Osteoblast (primary cell): Measurements from ENCODE around the gene RREB1. TPM values are rescaled to one million over a fixed set of nuclear protein-coding genes. Genes with fewer than 3 reads are reported as not detected.

Source experiments
- DNase-seq: peaks from one replicate; pipeline ENCODE4 v3.0.0; 2011; ENCODE audit warnings: low spot score, mixed read lengths; ENCODE audit not compliant: insufficient read length; ENCODE audit errors: missing footprints
- H2AFZ ChIP-seq: 2 replicates; pipeline ENCODE4 v1.6.0; 2011; ENCODE audit warnings: mild to moderate bottlenecking, low read length
- H3K27ac ChIP-seq: 2 replicates; pipeline ENCODE4 v1.5.1; 2011; ENCODE audit warnings: mild to moderate bottlenecking, low read depth, low read length, moderate library complexity
- H3K27me3 ChIP-seq: 2 replicates; pipeline ENCODE4 v1.6.0; 2012; ENCODE audit warnings: mild to moderate bottlenecking, control low read depth, inconsistent platforms, low read length, moderate library complexity; ENCODE audit not compliant: insufficient read depth
- H3K36me3 ChIP-seq: 2 replicates; pipeline ENCODE4 v1.5.1; 2011; ENCODE audit warnings: mild to moderate bottlenecking, low read length, control low read depth, moderate library complexity; ENCODE audit not compliant: insufficient read depth
- H3K4me1 ChIP-seq: 2 replicates; pipeline ENCODE4 v1.5.1; 2011; ENCODE audit warnings: mild to moderate bottlenecking, low read length, control low read depth, moderate library complexity; ENCODE audit not compliant: insufficient read depth
- H3K4me2 ChIP-seq: 2 replicates; pipeline ENCODE4 v1.6.0; 2011; ENCODE audit warnings: mild to moderate bottlenecking, low read length; ENCODE audit not compliant: insufficient read depth
- H3K4me3 ChIP-seq: fragments of 200-600 bp; sonication (generic); 3 replicates; pipeline ENCODE4 v1.5.1; 2012; ENCODE audit warnings: mild to moderate bottlenecking, low read length, inconsistent platforms; ENCODE audit not compliant: insufficient read depth
- H3K79me2 ChIP-seq: 2 replicates; pipeline ENCODE4 v1.6.0; 2012; ENCODE audit warnings: mild to moderate bottlenecking, low read length, control low read depth, inconsistent platforms; ENCODE audit not compliant: insufficient read depth
- H3K9me3 ChIP-seq: 2 replicates; pipeline ENCODE4 v1.5.1; 2011; ENCODE audit warnings: low read depth, low read length, control low read depth
- H4K20me1 ChIP-seq: 2 replicates; pipeline ENCODE4 v1.6.0; 2012; ENCODE audit warnings: mild to moderate bottlenecking, low read length, control low read depth; ENCODE audit not compliant: insufficient read depth
- total RNA-seq: library from RNA; depleted of rRNA; stranded (reverse); fragments of >200 nt; gene quantifications from 2 replicates; pipeline ENCODE4 v1.2.3, GENCODE V29; 2012
- TF ChIP-seq, protein P1 (sequence below): IDR thresholded peaks from 2 replicates; pipeline ENCODE4 v1.5.1; 2011; ENCODE audit warnings: mild to moderate bottlenecking, low read depth, low read length, moderate library complexity; ENCODE audit errors: extremely low read depth

Gene RREB1
- total RNA-seq, 1 donor = 29.3 TPM

- Histone ChIP-seq H3K27ac (no peak overlapping the region), H3K79me2 (peaks cover 27% of the 10 kb centered on the region)
These were observed 1.5 kb upstream of the RREB1 start for GRCh38 chr6:7106215-7106751.

DNA sequence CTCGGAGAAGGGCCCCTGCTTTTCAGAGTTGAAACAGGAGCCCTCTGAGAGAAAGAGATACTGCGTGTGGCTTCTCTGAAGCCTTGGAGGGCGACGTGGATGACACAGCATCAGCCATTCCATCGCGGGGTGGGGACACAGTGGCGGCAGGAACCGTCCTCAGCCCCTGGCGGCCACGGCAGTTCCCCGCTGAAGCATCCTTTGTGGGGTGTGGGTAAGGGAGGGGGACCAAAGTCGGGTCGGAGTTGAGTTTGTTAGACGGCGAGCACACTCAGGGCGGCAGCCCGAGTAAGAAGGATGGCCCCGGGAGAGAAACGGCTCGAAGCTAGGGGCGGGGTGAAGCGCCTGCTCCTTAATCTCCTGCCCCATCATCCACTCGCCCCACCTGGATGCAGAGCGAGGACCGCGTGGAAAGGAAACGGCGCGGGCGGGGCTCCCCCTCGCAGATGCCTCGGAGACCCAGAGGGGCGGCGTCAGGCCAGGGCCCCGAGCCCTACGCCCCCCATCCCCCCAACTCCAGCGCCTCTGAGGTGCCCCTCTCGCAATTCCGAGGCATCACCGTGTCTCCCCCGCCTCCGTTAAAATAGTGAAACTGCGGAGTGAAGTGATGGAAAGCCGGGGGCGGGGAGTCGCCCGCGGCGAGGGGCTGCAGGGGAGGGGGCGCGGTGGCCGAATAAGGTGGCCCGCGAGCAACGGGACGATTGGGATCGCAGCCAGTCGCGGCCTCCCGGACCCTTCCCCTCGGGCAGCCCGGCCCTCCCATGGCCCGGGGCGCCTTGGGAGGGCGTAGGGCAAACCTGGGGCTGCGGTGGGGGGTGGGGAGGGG, 796 bp upstream of the RREB1 start:
- Histone ChIP-seq H2AFZ (peak overlapping the region; percentile 88), H4K20me1 (peaks cover 24% of the 10 kb centered on the region), H3K79me2 (peaks cover 33% of the 10 kb centered on the region), H3K36me3 (no peaks in the 10 kb centered on the region), H3K9me3 (no peaks in the 10 kb centered on the region), H3K4me3 (peak overlapping the region; percentile 87), H3K27ac (no peak overlapping the region), H3K27me3 (no peaks in the 10 kb centered on the region), H3K4me2 (peak overlapping the region; percentile 91), H3K4me1 (peaks cover 16% of the 10 kb centered on the region)
- peak; percentile 91 for DNase-seq
- TF ChIP-seq, protein P1, sequence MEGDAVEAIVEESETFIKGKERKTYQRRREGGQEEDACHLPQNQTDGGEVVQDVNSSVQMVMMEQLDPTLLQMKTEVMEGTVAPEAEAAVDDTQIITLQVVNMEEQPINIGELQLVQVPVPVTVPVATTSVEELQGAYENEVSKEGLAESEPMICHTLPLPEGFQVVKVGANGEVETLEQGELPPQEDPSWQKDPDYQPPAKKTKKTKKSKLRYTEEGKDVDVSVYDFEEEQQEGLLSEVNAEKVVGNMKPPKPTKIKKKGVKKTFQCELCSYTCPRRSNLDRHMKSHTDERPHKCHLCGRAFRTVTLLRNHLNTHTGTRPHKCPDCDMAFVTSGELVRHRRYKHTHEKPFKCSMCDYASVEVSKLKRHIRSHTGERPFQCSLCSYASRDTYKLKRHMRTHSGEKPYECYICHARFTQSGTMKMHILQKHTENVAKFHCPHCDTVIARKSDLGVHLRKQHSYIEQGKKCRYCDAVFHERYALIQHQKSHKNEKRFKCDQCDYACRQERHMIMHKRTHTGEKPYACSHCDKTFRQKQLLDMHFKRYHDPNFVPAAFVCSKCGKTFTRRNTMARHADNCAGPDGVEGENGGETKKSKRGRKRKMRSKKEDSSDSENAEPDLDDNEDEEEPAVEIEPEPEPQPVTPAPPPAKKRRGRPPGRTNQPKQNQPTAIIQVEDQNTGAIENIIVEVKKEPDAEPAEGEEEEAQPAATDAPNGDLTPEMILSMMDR = peak; percentile 24

More at GRCh38 chr6:7106215-7106751, 1.5 kb upstream of the RREB1 start:
- H3K4me1 ChIP-seq = peaks cover 16% of the 10 kb centered on the region
- peak overlapping the region; percentile 91 for H3K4me2 ChIP-seq
- no peaks in the 10 kb centered on the region for H3K27me3 ChIP-seq
- no peaks in the 10 kb centered on the region for H3K9me3 ChIP-seq
- TF ChIP-seq, protein P1 = no peak
- peak overlapping the region; percentile 88 for H2AFZ ChIP-seq
- DNase-seq = peak; percentile 56
- peak overlapping the region; percentile 87 for H3K4me3 ChIP-seq
- H3K36me3 ChIP-seq = no peaks in the 10 kb centered on the region
- peaks cover 17% of the 10 kb centered on the region for H4K20me1 ChIP-seq

DNA sequence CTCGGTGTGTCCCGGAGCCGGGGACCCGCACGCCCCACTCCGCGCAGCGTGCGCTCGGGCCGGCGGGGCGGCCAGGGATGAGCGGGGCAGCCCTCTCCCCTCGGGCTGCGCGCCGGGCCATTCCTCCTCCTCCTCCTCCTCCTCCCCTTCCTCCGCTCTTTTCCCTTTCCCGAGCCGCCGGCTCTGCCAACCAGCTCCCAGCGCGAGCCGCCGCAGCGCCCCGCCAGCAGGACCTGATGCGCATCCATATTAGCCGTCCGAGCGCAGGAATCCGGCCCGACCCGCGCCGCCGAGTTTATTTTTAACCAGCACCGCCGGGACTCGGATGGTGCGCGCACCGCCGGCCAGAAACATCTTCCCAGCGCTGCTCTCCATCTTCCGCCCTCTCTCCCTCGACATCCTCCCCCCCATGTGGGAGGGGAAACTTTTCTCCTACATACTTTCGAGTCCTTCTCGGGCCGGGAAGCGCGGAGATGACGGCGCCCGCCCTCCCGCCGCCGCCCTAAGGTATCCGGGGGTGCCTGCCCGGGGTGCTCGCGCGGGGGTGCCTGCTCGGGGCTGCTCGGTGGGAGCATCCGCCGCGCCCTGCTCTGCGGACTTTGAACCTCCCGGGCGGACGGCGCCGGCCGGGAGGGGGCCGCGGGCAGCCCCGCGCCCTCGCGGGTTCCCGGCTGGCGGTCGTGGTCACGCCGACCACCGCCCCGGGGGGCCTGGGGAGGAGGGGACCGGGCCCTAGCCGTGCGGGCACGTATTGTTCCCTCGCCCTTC, 619 bp downstream of the RREB1 start:
- H3K36me3 ChIP-seq = no peaks in the 10 kb centered on the region
- H3K27me3 ChIP-seq = no peaks in the 10 kb centered on the region
- H3K27ac ChIP-seq = peak overlapping the region; percentile 68
- peaks cover 48% of the 10 kb centered on the region for H3K79me2 ChIP-seq
- H2AFZ ChIP-seq = peak overlapping the region; percentile 93
- H3K9me3 ChIP-seq = no peaks in the 10 kb centered on the region
- H4K20me1 ChIP-seq = peaks cover 38% of the 10 kb centered on the region
- H3K4me3 ChIP-seq = peak overlapping the region; percentile 87
- H3K4me1 ChIP-seq = peaks cover 23% of the 10 kb centered on the region
- TF ChIP-seq, protein P1 = no peak
- DNase-seq = peak; percentile 97
- peak overlapping the region; percentile 91 for H3K4me2 ChIP-seq
